Measurements from ENCODE around the gene GOLGA6L7.
"Not testable (repeated sequence)": the region's sequence is repeated elsewhere in the genome, so short reads cannot be mapped to it uniquely, and the experiment has no call there.

DNA sequence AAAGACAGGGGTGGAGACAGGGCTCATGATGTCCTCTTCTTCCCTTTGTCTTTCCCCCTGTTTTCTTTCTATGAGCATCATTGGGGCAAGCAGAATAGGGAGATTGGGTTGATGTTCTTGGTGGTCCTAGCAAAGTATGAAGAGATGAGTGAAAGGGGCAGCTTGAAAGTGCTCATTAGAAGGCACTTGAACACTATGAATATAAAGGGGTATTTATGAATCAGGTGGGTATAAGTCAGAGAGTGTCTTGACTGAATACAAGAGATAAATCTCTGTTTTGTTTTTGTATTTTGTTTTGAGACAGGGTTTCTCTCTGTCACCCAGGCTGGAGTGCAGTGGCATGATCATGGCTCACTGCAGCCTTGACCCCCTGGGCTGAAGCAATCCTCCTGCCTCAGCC lies 34.4 kb downstream of the GOLGA6L7 start:
- TF ChIP-seq, protein P1, sequence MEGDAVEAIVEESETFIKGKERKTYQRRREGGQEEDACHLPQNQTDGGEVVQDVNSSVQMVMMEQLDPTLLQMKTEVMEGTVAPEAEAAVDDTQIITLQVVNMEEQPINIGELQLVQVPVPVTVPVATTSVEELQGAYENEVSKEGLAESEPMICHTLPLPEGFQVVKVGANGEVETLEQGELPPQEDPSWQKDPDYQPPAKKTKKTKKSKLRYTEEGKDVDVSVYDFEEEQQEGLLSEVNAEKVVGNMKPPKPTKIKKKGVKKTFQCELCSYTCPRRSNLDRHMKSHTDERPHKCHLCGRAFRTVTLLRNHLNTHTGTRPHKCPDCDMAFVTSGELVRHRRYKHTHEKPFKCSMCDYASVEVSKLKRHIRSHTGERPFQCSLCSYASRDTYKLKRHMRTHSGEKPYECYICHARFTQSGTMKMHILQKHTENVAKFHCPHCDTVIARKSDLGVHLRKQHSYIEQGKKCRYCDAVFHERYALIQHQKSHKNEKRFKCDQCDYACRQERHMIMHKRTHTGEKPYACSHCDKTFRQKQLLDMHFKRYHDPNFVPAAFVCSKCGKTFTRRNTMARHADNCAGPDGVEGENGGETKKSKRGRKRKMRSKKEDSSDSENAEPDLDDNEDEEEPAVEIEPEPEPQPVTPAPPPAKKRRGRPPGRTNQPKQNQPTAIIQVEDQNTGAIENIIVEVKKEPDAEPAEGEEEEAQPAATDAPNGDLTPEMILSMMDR (conservative IDR thresholded peaks at IDR 0.05; ENCODE audit: low read depth, low read length), result not testable (repeated sequence)
- not testable (repeated sequence) for TF ChIP-seq FOS (IDR thresholded peaks at IDR 0.05; ENCODE audit: low read depth, low read length); RFX5 (IDR thresholded peaks at IDR 0.05; ENCODE audit: low read depth, low read length); POLR2A (IDR thresholded peaks at IDR 0.05; ENCODE audit: low read depth, low read length); MXI1 (IDR thresholded peaks at IDR 0.05; ENCODE audit: borderline replicate concordance, low read depth, low read length)

Data from IMR-90 (cell line).